Mesodermal cell (in vitro differentiated cells): ENCODE data around the gene CDC34.
A peak's percentile ranks its signal among the peaks of the same experiment; 100 is the strongest.

ENCODE experiments used
- H3K27ac ChIP-seq: 2 replicates; pipeline ENCODE4 v1.7.0; 2013; ENCODE audit warnings: mild to moderate bottlenecking, low read depth, low read length, moderate library complexity; ENCODE audit not compliant: severe bottlenecking
- H3K36me3 ChIP-seq: 2 replicates; pipeline ENCODE4 v1.7.1; 2013; ENCODE audit warnings: mild to moderate bottlenecking, low read length, moderate library complexity; ENCODE audit not compliant: control insufficient read depth, insufficient read depth
- H3K4me1 ChIP-seq: one replicate; pipeline ENCODE4 v1.7.1; 2013; ENCODE audit warnings: mild to moderate bottlenecking, low read length; ENCODE audit not compliant: insufficient read depth, control insufficient read depth, poor library complexity, severe bottlenecking
- H3K4me3 ChIP-seq: 2 replicates; pipeline ENCODE4 v1.7.0; 2013; ENCODE audit warnings: low read length, control low read depth, mild to moderate bottlenecking; ENCODE audit not compliant: insufficient read depth, poor library complexity, severe bottlenecking; ENCODE audit errors: extremely low read depth
- H3K9me3 ChIP-seq: 2 replicates; pipeline ENCODE4 v1.7.1; 2013; ENCODE audit warnings: mild to moderate bottlenecking, low read length, moderate library complexity; ENCODE audit not compliant: control insufficient read depth
- WGBS, 2 experiments: methylation state at CpG; one replicate each; pipeline ENCODE4 v1.1.5; 2013; ENCODE audit warnings: missing lambda C conversion rate in 2 of 2; ENCODE audit not compliant: insufficient coverage in 2 of 2; 5-methylcytosine and 5-hydroxymethylcytosine counted together

Gene CDC34

GRCh38 chr19:512547-513365 lies 18.8 kb upstream of the CDC34 start:
- Histone ChIP-seq H3K4me3 (no peak overlapping the region), H3K9me3 (no peaks in the 10 kb centered on the region), H3K4me1 (peaks cover 20% of the 10 kb centered on the region), H3K27ac (peak overlapping the region; percentile 10), H3K36me3 (peaks cover 20% of the 10 kb centered on the region)
- WGBS, 2 experiments: 78 to 80% methylated on average over 41 to 46 of the region's 62 CpGs

- WGBS, 2 experiments: 93 to 94% methylated on average over 10 of the region's 10 CpGs
Observed at GRCh38 chr19:513368-514165, 18.0 kb upstream of the CDC34 start.

GRCh38 chr19:514166-514663 lies 17.3 kb upstream of the CDC34 start:
- peaks cover 19% of the 10 kb centered on the region for H3K4me1 ChIP-seq

More at GRCh38 chr19:513368-514165, 18.0 kb upstream of the CDC34 start:
- no peak overlapping the region for H3K4me3 ChIP-seq
- H3K27ac ChIP-seq: no peak overlapping the region
- H3K36me3 ChIP-seq: peaks cover 20% of the 10 kb centered on the region
- no peaks in the 10 kb centered on the region for H3K9me3 ChIP-seq
- H3K4me1 ChIP-seq: peaks cover 16% of the 10 kb centered on the region

GRCh38 chr19:517721-518597 lies 13.6 kb upstream of the CDC34 start:
- Histone ChIP-seq H3K9me3 (no peaks in the 10 kb centered on the region), H3K4me1 (peaks cover 10% of the 10 kb centered on the region), H3K36me3 (peaks cover 22% of the 10 kb centered on the region), H3K4me3 (no peak overlapping the region), H3K27ac (no peak overlapping the region)
- WGBS, 2 experiments: 62 to 76% methylated on average over 6 to 9 of the region's 10 CpGs

More at GRCh38 chr19:514166-514663, 17.3 kb upstream of the CDC34 start:
- no peaks in the 10 kb centered on the region for H3K9me3 ChIP-seq
- peaks cover 16% of the 10 kb centered on the region for H3K36me3 ChIP-seq
- 96 to 97% methylated on average over 8 to 9 of the region's 9 CpGs for WGBS, 2 experiments
- H3K27ac ChIP-seq: no peak overlapping the region
- H3K4me3 ChIP-seq: no peak overlapping the region

GRCh38 chr19:518598-519231 lies 12.8 kb upstream of the CDC34 start:
- 68 to 77% methylated on average over 44 to 56 of the region's 58 CpGs for WGBS, 2 experiments
- Histone ChIP-seq H3K4me1 (peaks cover 10% of the 10 kb centered on the region), H3K4me3 (no peak overlapping the region), H3K27ac (no peak overlapping the region), H3K9me3 (no peaks in the 10 kb centered on the region), H3K36me3 (peaks cover 22% of the 10 kb centered on the region)

- Histone ChIP-seq H3K4me3 (no peak overlapping the region), H3K4me1 (peaks cover 10% of the 10 kb centered on the region), H3K9me3 (no peaks in the 10 kb centered on the region), H3K36me3 (peaks cover 14% of the 10 kb centered on the region), H3K27ac (no peak overlapping the region)
- WGBS, 2 experiments: 95 to 96% methylated on average over 44 to 45 of the region's 45 CpGs
Observed at GRCh38 chr19:519449-519865, 12.1 kb upstream of the CDC34 start.

GRCh38 chr19:522726-523125 lies 8.8 kb upstream of the CDC34 start:
- H3K36me3 ChIP-seq: peaks cover 14% of the 10 kb centered on the region
- no peak overlapping the region for H3K27ac ChIP-seq
- peaks cover 5% of the 10 kb centered on the region for H3K4me1 ChIP-seq
- WGBS, 2 experiments: 96 to 99% methylated on average over 10 to 12 of the region's 12 CpGs
- no peak overlapping the region for H3K4me3 ChIP-seq
- no peaks in the 10 kb centered on the region for H3K9me3 ChIP-seq

- Histone ChIP-seq H3K4me3 (no peak overlapping the region), H3K36me3 (peaks cover 14% of the 10 kb centered on the region), H3K4me1 (no peaks in the 10 kb centered on the region), H3K27ac (no peak overlapping the region), H3K9me3 (no peaks in the 10 kb centered on the region)
- 83 to 84% methylated on average over 25 to 26 of the region's 29 CpGs for WGBS, 2 experiments
Observed at GRCh38 chr19:524062-524674, 7.4 kb upstream of the CDC34 start.

GRCh38 chr19:525029-525428 lies 6.5 kb upstream of the CDC34 start:
- 66 to 67% methylated on average over 11 of the region's 18 CpGs for WGBS, 2 experiments
- peaks cover 6% of the 10 kb centered on the region for H3K36me3 ChIP-seq
- no peaks in the 10 kb centered on the region for H3K9me3 ChIP-seq
- no peaks in the 10 kb centered on the region for H3K4me1 ChIP-seq
- no peak overlapping the region for H3K27ac ChIP-seq
- no peak overlapping the region for H3K4me3 ChIP-seq
